ENCODE data around the gene LIN9.
A peak's percentile ranks its signal among the peaks of the same experiment; 100 is the strongest.
"Not testable (repeated sequence)": the region's sequence is repeated elsewhere in the genome, so short reads cannot be mapped to it uniquely, and the experiment has no call there.

LIN9 gene

GRCh38 chr1:226209307-226210059 lies 99.5 kb downstream of the LIN9 start:
- no peak for DNase-seq

GRCh38 chr1:226207048-226207447 lies 101.9 kb downstream of the LIN9 start:
- no peak for DNase-seq

GRCh38 chr1:226204198-226204597 lies 104.8 kb downstream of the LIN9 start:
- DNase-seq: no peak

- no peak for DNase-seq
Measured at GRCh38 chr1:226203655-226204054, 105.3 kb downstream of the LIN9 start.

- DNase-seq: no peak
Measured at GRCh38 chr1:226203240-226203639, 105.7 kb downstream of the LIN9 start.

DNA sequence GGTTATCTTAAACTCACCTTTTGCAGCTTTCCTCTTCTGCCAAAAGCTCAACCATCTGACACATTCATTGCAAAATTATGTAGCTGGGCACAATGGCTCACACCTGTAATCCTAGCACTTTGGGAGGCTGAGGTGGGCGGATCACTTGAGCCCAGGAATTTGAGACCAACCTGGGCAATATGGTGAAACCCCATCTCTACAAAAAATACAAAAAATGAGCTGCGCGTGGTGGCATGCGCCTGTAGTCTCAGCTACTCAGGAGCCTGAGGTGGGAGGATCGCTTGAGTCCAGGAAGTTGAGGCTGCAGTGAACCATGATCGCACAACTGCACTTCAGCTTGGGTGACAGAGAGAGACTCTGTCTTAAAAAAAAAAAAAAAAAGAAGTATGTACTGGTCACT lies 106.3 kb downstream of the LIN9 start:
- not testable (repeated sequence) for DNase-seq

- DNase-seq: no peak
Measured at GRCh38 chr1:226202246-226202645, 106.7 kb downstream of the LIN9 start.

DNA sequence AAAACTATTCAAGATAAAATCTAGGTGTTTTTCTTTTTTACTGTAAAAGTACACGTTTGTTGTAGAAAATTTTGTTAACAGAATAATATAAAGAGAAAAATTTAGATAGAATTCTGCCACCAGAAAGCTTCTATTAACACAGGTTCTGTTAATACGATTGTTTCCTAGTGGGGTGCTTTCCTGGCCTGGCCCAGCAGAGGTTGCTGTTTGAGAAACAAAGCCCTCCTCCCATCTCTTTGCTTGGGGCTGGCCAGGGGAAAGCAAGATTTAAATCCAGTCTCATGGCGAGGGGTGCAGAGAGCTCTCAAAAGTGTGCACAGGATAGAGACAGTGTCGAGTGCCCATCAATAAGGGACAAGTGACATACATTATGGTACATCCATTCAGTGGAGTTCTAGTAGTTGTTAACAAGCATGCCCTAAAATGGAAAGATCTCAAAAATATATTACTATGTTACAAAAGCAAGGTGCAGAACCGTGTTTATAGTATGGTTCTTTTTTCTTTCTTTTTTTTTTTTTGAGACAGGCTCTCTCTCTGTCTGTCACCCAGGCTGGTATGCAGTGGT lies 107.9 kb downstream of the LIN9 start:
- no peak for DNase-seq

- no peak for DNase-seq
Measured at GRCh38 chr1:226199971-226200370, 109.0 kb downstream of the LIN9 start.

DNA sequence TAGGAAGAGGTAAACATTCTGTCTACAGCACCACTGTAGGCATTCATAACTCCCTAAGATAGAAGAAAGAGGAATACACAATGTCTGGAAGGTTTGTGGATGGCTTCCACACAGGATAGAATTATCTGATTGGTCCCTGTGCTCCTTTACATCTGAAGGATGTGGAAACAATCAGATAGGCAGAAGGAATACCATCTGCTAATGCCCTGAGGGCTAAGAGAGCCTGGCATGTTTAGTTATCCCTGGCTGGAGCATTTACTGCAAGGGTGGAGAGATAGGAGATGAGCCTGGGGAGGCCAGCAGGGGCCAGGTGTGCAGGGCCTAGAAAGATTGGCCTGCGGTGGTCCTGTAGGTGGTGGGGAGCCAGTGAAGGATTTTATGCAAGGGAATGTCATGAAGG lies 113.8 kb downstream of the LIN9 start:
- DNase-seq: no peak

- DNase-seq: no peak
Measured at GRCh38 chr1:226187380-226187779, 121.6 kb downstream of the LIN9 start.

- DNase-seq: no peak
Measured at GRCh38 chr1:226187019-226187322, 122.0 kb downstream of the LIN9 start.

DNA sequence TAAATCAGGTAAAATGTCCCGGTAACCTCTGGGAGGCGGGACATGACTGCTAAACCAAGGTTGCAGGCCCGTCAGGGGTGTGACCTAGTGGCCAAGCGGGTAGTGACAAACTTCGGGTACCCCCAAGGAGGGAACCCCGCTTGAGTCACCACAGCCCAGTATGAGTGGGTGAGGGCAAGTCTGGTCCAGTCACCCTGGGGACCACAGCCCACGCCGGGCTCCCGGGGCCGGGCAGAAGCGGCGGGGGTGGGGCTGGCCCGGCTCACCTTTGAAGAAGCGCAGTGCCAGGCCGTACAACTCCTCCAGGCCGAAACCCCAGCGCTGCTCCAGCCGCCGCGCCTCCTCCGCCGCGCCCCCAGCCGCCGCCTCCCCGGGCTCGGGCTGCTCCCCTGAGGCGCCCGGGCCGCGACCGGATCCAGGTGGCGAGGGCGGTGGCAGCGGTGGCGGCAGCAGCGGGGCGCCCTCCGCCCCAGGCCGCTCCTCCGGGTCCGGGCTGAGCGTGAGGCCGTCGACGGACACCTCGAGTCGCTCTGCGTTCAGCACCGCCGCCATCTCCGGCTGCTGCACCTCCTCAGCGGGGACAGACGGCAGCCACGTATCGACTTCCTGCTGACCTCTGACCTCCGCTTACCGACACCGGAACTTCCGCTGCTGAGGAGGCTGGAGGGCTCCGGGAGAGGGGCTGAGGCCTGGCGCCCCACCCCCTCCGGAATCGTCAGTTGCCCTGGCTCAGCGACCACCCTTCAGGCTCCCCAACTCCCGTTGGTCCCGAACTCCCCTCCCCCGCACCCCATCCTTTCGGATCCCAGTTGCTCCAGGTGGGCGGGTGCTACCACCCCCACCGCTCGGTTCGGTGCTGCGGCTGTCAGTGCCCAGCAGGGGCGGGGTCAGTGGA lies 122.6 kb downstream of the LIN9 start, which contains the start of gene ACBD3:
ACBD3 (minus strand) TSS at position 618 of the 895 bp plus-strand sequence; CDS start at position 552, 66 bp downstream.
- DNase-seq: peak; percentile 77

DNA sequence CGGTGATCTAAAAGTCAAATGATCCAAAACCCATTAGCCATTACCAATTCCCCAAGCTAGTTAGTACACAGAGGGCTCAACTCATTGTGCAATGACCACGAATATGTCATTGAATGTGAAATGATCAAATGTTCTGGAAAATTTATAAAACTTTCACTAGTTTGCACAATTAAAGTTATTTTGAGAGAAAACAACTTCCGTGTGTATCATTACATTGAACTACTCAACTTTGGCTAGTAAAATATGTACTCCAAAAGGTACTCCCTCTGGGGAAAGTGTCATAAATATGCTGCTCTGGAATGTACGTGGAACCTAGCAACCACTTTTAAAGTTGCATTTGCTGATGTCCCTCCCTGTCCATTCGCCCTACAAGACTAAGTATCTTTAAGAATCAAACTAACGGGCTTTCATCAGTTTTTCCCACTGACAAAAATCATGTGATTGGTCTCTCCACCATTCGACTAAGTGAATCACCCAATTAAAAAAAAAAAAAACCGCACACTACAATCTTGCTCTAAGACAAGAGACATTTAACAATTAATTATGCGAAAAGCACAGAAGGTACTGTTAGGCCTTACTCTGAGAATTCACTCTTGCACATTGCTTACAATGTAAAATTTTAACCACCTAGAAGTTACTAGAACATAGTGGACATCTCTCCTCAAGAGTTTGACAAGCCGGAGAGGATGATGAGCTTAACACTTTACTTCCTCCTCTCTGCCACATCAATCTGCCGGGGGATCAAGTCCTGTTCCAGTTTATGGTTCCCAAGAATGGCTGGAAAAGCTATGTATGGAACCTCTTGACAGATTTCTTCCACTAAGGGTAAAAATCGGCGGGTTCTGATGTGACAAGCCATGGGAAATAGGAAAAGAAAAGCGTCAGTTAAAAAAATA lies 123.6 kb downstream of the LIN9 start:
- peak; percentile 28 for DNase-seq

DNA sequence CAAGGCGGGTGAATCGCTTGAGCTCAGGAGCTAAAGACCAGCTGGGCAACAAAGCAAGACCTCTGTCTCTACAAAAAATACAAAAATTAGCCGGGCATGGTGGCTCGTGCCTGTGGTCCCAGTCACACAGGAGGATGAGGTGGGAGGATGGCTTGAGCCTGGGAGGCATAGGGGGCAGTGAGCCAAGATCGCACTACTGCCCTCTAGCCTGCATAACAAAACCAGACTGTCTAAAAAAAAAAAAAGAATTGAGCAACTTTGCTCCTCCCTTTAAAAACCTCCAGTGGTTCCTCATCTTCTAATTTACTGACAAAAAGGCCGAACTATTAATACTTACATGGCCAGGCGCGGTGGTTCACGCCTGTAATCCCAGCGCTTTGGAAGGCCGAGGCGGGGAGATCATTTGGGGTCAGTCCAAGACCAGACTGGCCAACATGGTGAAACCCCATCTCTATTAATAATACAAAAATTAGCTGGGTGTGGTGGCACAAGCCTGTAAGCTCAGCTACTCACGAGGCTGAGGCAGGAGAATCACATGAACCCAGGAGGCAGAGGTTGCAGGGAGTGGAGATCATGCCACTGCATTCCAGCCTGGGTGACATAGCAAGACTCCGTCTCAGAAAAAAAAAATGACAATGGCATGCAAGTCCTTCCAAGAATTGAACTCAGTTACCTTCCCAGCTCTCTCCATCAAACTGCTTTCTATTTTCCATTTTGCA lies 126.8 kb downstream of the LIN9 start:
- DNase-seq: peak; percentile 83
